Tibial artery (tissue), 4 donors: ENCODE results near the gene DHODH.

Experiments
- DNase-seq, 2 donors: peaks; one replicate each; pipeline ENCODE4 v3.0.0-alpha.2; 2019
- H3K27ac ChIP-seq, 2 donors: fragments of 200-600 bp; sonication (generic) in 1 of 2; 1 replicate in 1 of 2; 2 replicates in 1 of 2; pipeline ENCODE4 v1.5.1; 2018 to 2019; ENCODE audit warnings: mild to moderate bottlenecking in 1 of 2
- H3K27me3 ChIP-seq, 2 donors: fragments of 200-600 bp; sonication (generic) in 1 of 2; one replicate each; pipeline versions ENCODE4 v1.5.1 to v1.6.0; 2016 to 2019
- H3K36me3 ChIP-seq, 3 donors: fragments of 200-600 bp; sonication (generic) in 2 of 3; one replicate each; pipeline ENCODE4 v1.5.1; 2016 to 2019; ENCODE audit warnings: mild to moderate bottlenecking in 2 of 3
- H3K4me1 ChIP-seq, 4 donors: fragments of 200-600 bp; sonication (generic) in 2 of 4; 1 replicate in 3 of 4; 2 replicates in 1 of 4; pipeline ENCODE4 v1.5.1; 2016 to 2019
- H3K4me3 ChIP-seq, 2 donors: fragments of 200-600 bp; sonication (generic) in 1 of 2; 1 replicate in 1 of 2; 2 replicates in 1 of 2; pipeline ENCODE4 v1.5.1; 2018 to 2019; ENCODE audit warnings: mild to moderate bottlenecking in 2 of 2
- H3K9me3 ChIP-seq, 3 donors: fragments of 200-600 bp; sonication (generic) in 1 of 3; one replicate each; pipeline ENCODE4 v1.5.1; 2016 to 2019
- CTCF ChIP-seq, 2 experiments: fragments of 200-600 bp in 1 of 2; fragments of 450-650 bp in 1 of 2; IDR thresholded peaks; one replicate each; pipeline ENCODE4 v1.5.1; 2017 to 2019; ENCODE audit warnings: antibody characterized with exemption in 2 of 2, mild to moderate bottlenecking in 1 of 2, moderate library complexity in 1 of 2
- intact Hi-C: fragments of 100-400 bp; cut with DNase I; formaldehyde crosslinking; loops from one replicate; pipeline ENCODE4 v1.15.0; 2023; ENCODE audit warnings: low total_unique reads

Gene DHODH

GRCh38 chr16:72009779-72010178 lies 1.2 kb downstream of the DHODH start:
- intact Hi-C loops, result loop anchor here (5.0 kb wide), 1 partner anchor 88 kb away; no protein-coding TSS in a partner anchor
- H3K4me1 ChIP-seq, result peaks cover 0 to 11% (median 2%) of the 10 kb centered on the region in 4 donors
- no peak overlapping the region for H3K4me3 ChIP-seq
- TF ChIP-seq CTCF (IDR thresholded peaks at IDR 0.05), result no peak
- peaks cover 0 to 7% (median 7%) of the 10 kb centered on the region in 3 donors for H3K36me3 ChIP-seq
- no peak for DNase-seq
- H3K27me3 ChIP-seq, result no peaks in the 10 kb centered on the region
- H3K9me3 ChIP-seq, result no peaks in the 10 kb centered on the region
- H3K27ac ChIP-seq, result no peak overlapping the region

- no peaks in the 10 kb centered on the region for H3K9me3 ChIP-seq
- TF ChIP-seq CTCF (IDR thresholded peaks at IDR 0.05), result no peak
- no peak overlapping the region for H3K4me3 ChIP-seq
- H3K27ac ChIP-seq, result no peak overlapping the region
- H3K27me3 ChIP-seq, result no peaks in the 10 kb centered on the region
- peaks cover 0 to 11% (median 2%) of the 10 kb centered on the region in 4 donors for H3K4me1 ChIP-seq
- intact Hi-C loops, result loop anchor here (5.0 kb wide), 1 partner anchor 85 kb away; no protein-coding TSS in a partner anchor
- peaks cover 3 to 34% (median 12%) of the 10 kb centered on the region in 3 donors for H3K36me3 ChIP-seq
- DNase-seq, result no peak
Observed at GRCh38 chr16:72012607-72013006, 4.1 kb downstream of the DHODH start.

GRCh38 chr16:72013389-72013788 lies 4.8 kb downstream of the DHODH start:
- peaks cover 3 to 42% (median 19%) of the 10 kb centered on the region in 3 donors for H3K36me3 ChIP-seq
- intact Hi-C loops, result loop anchor here (5.0 kb wide), 1 partner anchor 84 kb away; no protein-coding TSS in a partner anchor
- DNase-seq, result no peak
- H3K4me1 ChIP-seq, result peaks cover 0 to 11% (median 0%) of the 10 kb centered on the region in 4 donors
- H3K4me3 ChIP-seq, result no peak overlapping the region
- H3K9me3 ChIP-seq, result no peaks in the 10 kb centered on the region
- peak overlapping the region in 1 of 2 donors; percentile 11 for H3K27ac ChIP-seq
- no peak for TF ChIP-seq CTCF (IDR thresholded peaks at IDR 0.05)
- no peaks in the 10 kb centered on the region for H3K27me3 ChIP-seq

- H3K9me3 ChIP-seq, result no peaks in the 10 kb centered on the region
- intact Hi-C loops, result loop anchor here (5.0 kb wide), 1 partner anchor 83 kb away; no protein-coding TSS in a partner anchor
- peaks cover 5 to 48% (median 22%) of the 10 kb centered on the region in 3 donors for H3K36me3 ChIP-seq
- TF ChIP-seq CTCF (IDR thresholded peaks at IDR 0.05), result no peak
- no peaks in the 10 kb centered on the region for H3K27me3 ChIP-seq
- H3K4me1 ChIP-seq, result peaks cover 0 to 11% (median 0%) of the 10 kb centered on the region in 4 donors
- peak overlapping the region in 1 of 2 donors; percentile 11 for H3K27ac ChIP-seq
- H3K4me3 ChIP-seq, result no peak overlapping the region
- no peak for DNase-seq
Observed at GRCh38 chr16:72013888-72014581, 5.5 kb downstream of the DHODH start.

GRCh38 chr16:72014675-72015074 lies 6.1 kb downstream of the DHODH start:
- no peaks in the 10 kb centered on the region for H3K27me3 ChIP-seq
- no peak overlapping the region for H3K4me3 ChIP-seq
- DNase-seq, result no peak
- peaks cover 0 to 8% (median 0%) of the 10 kb centered on the region in 4 donors for H3K4me1 ChIP-seq
- no peak overlapping the region for H3K27ac ChIP-seq
- peaks cover 8 to 55% (median 22%) of the 10 kb centered on the region in 3 donors for H3K36me3 ChIP-seq
- no peak for TF ChIP-seq CTCF (IDR thresholded peaks at IDR 0.05)
- intact Hi-C loops, result loop anchor here (5.0 kb wide), 1 partner anchor 83 kb away; no protein-coding TSS in a partner anchor
- H3K9me3 ChIP-seq, result no peaks in the 10 kb centered on the region
